ENCODE data around the gene CHMP3.

DNA sequence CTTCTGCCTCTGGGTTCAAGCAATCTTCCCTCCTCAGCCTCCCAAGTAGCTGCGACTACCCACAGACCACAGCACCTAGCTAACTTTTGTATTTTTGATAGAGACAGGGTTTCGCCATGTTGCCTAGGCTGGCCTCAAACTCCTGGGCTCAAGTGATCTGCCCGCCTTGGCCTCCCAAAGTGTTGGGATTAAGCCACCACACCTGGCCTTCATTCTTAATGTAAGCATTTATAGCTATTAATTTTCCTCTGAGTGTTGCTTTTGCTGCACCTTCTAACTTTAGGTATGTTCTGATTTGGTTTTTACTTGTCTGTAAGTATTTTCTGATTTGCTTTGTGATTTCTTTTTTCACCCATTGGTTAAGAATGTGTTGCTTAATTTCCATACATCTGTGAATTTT, 29.7 kb downstream of the CHMP3 start:
- TF ChIP-seq, protein P1, sequence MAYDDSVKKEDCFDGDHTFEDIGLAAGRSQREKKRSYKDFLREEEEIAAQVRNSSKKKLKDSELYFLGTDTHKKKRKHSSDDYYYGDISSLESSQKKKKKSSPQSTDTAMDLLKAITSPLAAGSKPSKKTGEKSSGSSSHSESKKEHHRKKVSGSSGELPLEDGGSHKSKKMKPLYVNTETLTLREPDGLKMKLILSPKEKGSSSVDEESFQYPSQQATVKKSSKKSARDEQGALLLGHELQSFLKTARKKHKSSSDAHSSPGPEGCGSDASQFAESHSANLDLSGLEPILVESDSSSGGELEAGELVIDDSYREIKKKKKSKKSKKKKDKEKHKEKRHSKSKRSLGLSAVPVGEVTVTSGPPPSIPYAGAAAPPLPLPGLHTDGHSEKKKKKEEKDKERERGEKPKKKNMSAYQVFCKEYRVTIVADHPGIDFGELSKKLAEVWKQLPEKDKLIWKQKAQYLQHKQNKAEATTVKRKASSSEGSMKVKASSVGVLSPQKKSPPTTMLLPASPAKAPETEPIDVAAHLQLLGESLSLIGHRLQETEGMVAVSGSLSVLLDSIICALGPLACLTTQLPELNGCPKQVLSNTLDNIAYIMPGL (CRISPR knock-in tag; IDR thresholded peaks at IDR 0.05): no peak
- TF ChIP-seq, protein P2, sequence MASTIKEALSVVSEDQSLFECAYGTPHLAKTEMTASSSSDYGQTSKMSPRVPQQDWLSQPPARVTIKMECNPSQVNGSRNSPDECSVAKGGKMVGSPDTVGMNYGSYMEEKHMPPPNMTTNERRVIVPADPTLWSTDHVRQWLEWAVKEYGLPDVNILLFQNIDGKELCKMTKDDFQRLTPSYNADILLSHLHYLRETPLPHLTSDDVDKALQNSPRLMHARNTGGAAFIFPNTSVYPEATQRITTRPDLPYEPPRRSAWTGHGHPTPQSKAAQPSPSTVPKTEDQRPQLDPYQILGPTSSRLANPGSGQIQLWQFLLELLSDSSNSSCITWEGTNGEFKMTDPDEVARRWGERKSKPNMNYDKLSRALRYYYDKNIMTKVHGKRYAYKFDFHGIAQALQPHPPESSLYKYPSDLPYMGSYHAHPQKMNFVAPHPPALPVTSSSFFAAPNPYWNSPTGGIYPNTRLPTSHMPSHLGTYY (CRISPR knock-in tag; IDR thresholded peaks at IDR 0.05): no peak
- TF ChIP-seq CREB1 (CRISPR knock-in tag; IDR thresholded peaks at IDR 0.05) (no peak), ZNF121 (CRISPR knock-in tag; IDR thresholded peaks at IDR 0.05) (no peak), CBFB (CRISPR knock-in tag; IDR thresholded peaks at IDR 0.05; ENCODE audit: low read depth) (no peak), NFYB (CRISPR knock-in tag; conservative IDR thresholded peaks at IDR 0.05; ENCODE audit: low read depth) (no peak), SMAD3 (CRISPR knock-in tag; IDR thresholded peaks at IDR 0.05; ENCODE audit: borderline replicate concordance) (no peak), ZBTB21 (CRISPR knock-in tag; IDR thresholded peaks at IDR 0.05; ENCODE audit: borderline replicate concordance) (no peak)
- TF ChIP-seq, protein P3, sequence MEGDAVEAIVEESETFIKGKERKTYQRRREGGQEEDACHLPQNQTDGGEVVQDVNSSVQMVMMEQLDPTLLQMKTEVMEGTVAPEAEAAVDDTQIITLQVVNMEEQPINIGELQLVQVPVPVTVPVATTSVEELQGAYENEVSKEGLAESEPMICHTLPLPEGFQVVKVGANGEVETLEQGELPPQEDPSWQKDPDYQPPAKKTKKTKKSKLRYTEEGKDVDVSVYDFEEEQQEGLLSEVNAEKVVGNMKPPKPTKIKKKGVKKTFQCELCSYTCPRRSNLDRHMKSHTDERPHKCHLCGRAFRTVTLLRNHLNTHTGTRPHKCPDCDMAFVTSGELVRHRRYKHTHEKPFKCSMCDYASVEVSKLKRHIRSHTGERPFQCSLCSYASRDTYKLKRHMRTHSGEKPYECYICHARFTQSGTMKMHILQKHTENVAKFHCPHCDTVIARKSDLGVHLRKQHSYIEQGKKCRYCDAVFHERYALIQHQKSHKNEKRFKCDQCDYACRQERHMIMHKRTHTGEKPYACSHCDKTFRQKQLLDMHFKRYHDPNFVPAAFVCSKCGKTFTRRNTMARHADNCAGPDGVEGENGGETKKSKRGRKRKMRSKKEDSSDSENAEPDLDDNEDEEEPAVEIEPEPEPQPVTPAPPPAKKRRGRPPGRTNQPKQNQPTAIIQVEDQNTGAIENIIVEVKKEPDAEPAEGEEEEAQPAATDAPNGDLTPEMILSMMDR (IDR thresholded peaks at IDR 0.05): no peak
- TF ChIP-seq, protein P4, sequence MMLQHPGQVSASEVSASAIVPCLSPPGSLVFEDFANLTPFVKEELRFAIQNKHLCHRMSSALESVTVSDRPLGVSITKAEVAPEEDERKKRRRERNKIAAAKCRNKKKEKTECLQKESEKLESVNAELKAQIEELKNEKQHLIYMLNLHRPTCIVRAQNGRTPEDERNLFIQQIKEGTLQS (CRISPR knock-in tag; conservative IDR thresholded peaks at IDR 0.05): no peak
